GM23338 (cell line): ENCODE measurements around the gene FILIP1. TPM values are rescaled to one million over a fixed set of nuclear protein-coding genes. Genes with fewer than 3 reads are reported as not detected.

Experiments
- ATAC-seq: fragments of 200-7000 bp; cut with Tn5 transposase; 3 replicates; pipeline ENCODE4 v1.9.1; 2020
- DNase-seq: peaks from one replicate; pipeline ENCODE4 v3.0.0-alpha.2; 2015; ENCODE audit warnings: low spot score
- H2AFZ ChIP-seq: fragments of 200-600 bp; sonication (generic); 2 replicates; pipeline ENCODE4 v1.8.0; 2016; ENCODE audit warnings: antibody characterized with exemption, mild to moderate bottlenecking, moderate library complexity
- H3F3A ChIP-seq: fragments of 200-600 bp; sonication (generic); replicated peaks from 2 replicates; pipeline ENCODE4 v1.8.0; 2017; ENCODE audit warnings: antibody characterized with exemption, mixed run types, low read depth
- H3K27ac ChIP-seq: fragments of 200-600 bp; sonication (generic); 2 replicates; pipeline ENCODE4 v1.6.1; 2016; ENCODE audit warnings: low read depth
- H3K27me3 ChIP-seq: fragments of 200-600 bp; sonication (generic); 2 replicates; pipeline ENCODE4 v1.8.0; 2016; ENCODE audit warnings: mild to moderate bottlenecking, mixed run types, moderate library complexity; ENCODE audit not compliant: insufficient read depth
- H3K36me3 ChIP-seq: fragments of 200-600 bp; sonication (generic); 2 replicates; pipeline ENCODE4 v1.8.0; 2016; ENCODE audit warnings: mild to moderate bottlenecking; ENCODE audit not compliant: insufficient read depth
- H3K4me1 ChIP-seq: fragments of 200-600 bp; sonication (generic); 2 replicates; pipeline ENCODE4 v1.8.0; 2016; ENCODE audit warnings: mild to moderate bottlenecking, moderate library complexity; ENCODE audit not compliant: insufficient read depth
- H3K4me2 ChIP-seq: fragments of 200-600 bp; sonication (generic); 2 replicates; pipeline ENCODE4 v1.7.1; 2017; ENCODE audit warnings: mixed run types
- H3K4me3 ChIP-seq: fragments of 200-600 bp; sonication (generic); 2 replicates; pipeline ENCODE4 v1.6.1; 2016; ENCODE audit warnings: mixed run types
- H3K79me2 ChIP-seq: fragments of 200-600 bp; sonication (generic); replicated peaks from 2 replicates; pipeline ENCODE4 v1.8.0; 2017; ENCODE audit warnings: mild to moderate bottlenecking; ENCODE audit not compliant: insufficient read depth
- H3K9me2 ChIP-seq: fragments of 200-600 bp; sonication (generic); 2 replicates; pipeline ENCODE4 v1.8.0; 2017; ENCODE audit not compliant: insufficient read depth
- H4K20me1 ChIP-seq: fragments of 200-600 bp; sonication (generic); replicated peaks from 2 replicates; pipeline ENCODE4 v1.8.0; 2017; ENCODE audit warnings: mild to moderate bottlenecking; ENCODE audit not compliant: insufficient read depth
- H3K27ac Mint-ChIP-seq: 2 replicates; pipeline ENCODE4 v1.8.0; 2020; ENCODE audit warnings: inconsistent platforms, mild to moderate bottlenecking, moderate library complexity, mixed read lengths
- H3K27me3 Mint-ChIP-seq: 3 replicates; pipeline ENCODE4 v1.8.0; 2022; ENCODE audit warnings: low read depth, mild to moderate bottlenecking, moderate library complexity, mixed read lengths, inconsistent platforms; ENCODE audit not compliant: insufficient read depth, poor library complexity
- H3K36me3 Mint-ChIP-seq: 3 replicates; pipeline ENCODE4 v1.8.0; 2021; ENCODE audit warnings: low read depth, mild to moderate bottlenecking, inconsistent platforms, moderate library complexity, mixed read lengths
- H3K4me1 Mint-ChIP-seq: 3 replicates; pipeline ENCODE4 v1.8.0; 2020; ENCODE audit warnings: mild to moderate bottlenecking, inconsistent platforms, mixed read lengths
- H3K4me3 Mint-ChIP-seq: 3 replicates; pipeline ENCODE4 v1.8.0; 2021; ENCODE audit warnings: moderate library complexity, mild to moderate bottlenecking, inconsistent platforms, mixed read lengths
- H3K9me3 Mint-ChIP-seq: 3 replicates; pipeline ENCODE4 v1.8.0; 2020; ENCODE audit warnings: moderate library complexity, mild to moderate bottlenecking, inconsistent platforms, mixed read lengths
- EZH2 ChIP-seq: fragments of 200-600 bp; sonication (generic); IDR thresholded peaks from one replicate; pipeline ENCODE4 v1.8.0; 2017; ENCODE audit warnings: antibody characterized with exemption, mild to moderate bottlenecking, low read depth; ENCODE audit not compliant: unreplicated experiment
- EZH2phosphoT487 ChIP-seq: fragments of 200-600 bp; sonication (generic); IDR thresholded peaks from one replicate; pipeline ENCODE4 v1.8.1; 2018; ENCODE audit warnings: antibody characterized with exemption; ENCODE audit not compliant: unreplicated experiment
- JUNB ChIP-seq: IDR thresholded peaks from one replicate; pipeline ENCODE4 v1.6.1; 2016; ENCODE audit warnings: antibody characterized with exemption; ENCODE audit not compliant: unreplicated experiment
- NANOG ChIP-seq: IDR thresholded peaks from 2 replicates; pipeline ENCODE4 v1.6.1; 2016; ENCODE audit warnings: antibody characterized with exemption, borderline replicate concordance
- POLR2AphosphoS5 ChIP-seq: IDR thresholded peaks from 2 replicates; pipeline ENCODE4 v1.6.1; 2016; ENCODE audit warnings: antibody characterized with exemption, low read depth
- ZNF331 ChIP-seq: fragments of 250-450 bp; sonication (Bioruptor Pico); IDR thresholded peaks from 2 replicates; pipeline ENCODE4 v1.5.0; 2020; ENCODE audit warnings: low read depth, mild to moderate bottlenecking, moderate library complexity
- polyA plus RNA-seq: library from polyadenylated mRNA; unstranded; fragments of >200 nt; fragmentation: Nextera tagmentation; extraction: Ambion mirVana; gene quantifications from 2 replicates; pipeline ENCODE4 v1.2.1, GENCODE V29; 2016
- total RNA-seq: library from RNA; depleted of rRNA; stranded (reverse); fragments of >200 nt; shearing (Covaris generic); gene quantifications from 2 replicates; pipeline ENCODE4 v1.2.3, GENCODE V29; 2014
- TF ChIP-seq, protein P1 (sequence below): fragments of 250-450 bp; sonication (Bioruptor Pico); IDR thresholded peaks from 2 replicates; pipeline ENCODE4 v1.5.0; 2020; ENCODE audit warnings: mild to moderate bottlenecking, moderate library complexity

The FILIP1 gene
- total and polyA plus RNA-seq, 2 experiments from 2014 or later, result 3.7 to 6.4 TPM

- TF ChIP-seq, protein P1, sequence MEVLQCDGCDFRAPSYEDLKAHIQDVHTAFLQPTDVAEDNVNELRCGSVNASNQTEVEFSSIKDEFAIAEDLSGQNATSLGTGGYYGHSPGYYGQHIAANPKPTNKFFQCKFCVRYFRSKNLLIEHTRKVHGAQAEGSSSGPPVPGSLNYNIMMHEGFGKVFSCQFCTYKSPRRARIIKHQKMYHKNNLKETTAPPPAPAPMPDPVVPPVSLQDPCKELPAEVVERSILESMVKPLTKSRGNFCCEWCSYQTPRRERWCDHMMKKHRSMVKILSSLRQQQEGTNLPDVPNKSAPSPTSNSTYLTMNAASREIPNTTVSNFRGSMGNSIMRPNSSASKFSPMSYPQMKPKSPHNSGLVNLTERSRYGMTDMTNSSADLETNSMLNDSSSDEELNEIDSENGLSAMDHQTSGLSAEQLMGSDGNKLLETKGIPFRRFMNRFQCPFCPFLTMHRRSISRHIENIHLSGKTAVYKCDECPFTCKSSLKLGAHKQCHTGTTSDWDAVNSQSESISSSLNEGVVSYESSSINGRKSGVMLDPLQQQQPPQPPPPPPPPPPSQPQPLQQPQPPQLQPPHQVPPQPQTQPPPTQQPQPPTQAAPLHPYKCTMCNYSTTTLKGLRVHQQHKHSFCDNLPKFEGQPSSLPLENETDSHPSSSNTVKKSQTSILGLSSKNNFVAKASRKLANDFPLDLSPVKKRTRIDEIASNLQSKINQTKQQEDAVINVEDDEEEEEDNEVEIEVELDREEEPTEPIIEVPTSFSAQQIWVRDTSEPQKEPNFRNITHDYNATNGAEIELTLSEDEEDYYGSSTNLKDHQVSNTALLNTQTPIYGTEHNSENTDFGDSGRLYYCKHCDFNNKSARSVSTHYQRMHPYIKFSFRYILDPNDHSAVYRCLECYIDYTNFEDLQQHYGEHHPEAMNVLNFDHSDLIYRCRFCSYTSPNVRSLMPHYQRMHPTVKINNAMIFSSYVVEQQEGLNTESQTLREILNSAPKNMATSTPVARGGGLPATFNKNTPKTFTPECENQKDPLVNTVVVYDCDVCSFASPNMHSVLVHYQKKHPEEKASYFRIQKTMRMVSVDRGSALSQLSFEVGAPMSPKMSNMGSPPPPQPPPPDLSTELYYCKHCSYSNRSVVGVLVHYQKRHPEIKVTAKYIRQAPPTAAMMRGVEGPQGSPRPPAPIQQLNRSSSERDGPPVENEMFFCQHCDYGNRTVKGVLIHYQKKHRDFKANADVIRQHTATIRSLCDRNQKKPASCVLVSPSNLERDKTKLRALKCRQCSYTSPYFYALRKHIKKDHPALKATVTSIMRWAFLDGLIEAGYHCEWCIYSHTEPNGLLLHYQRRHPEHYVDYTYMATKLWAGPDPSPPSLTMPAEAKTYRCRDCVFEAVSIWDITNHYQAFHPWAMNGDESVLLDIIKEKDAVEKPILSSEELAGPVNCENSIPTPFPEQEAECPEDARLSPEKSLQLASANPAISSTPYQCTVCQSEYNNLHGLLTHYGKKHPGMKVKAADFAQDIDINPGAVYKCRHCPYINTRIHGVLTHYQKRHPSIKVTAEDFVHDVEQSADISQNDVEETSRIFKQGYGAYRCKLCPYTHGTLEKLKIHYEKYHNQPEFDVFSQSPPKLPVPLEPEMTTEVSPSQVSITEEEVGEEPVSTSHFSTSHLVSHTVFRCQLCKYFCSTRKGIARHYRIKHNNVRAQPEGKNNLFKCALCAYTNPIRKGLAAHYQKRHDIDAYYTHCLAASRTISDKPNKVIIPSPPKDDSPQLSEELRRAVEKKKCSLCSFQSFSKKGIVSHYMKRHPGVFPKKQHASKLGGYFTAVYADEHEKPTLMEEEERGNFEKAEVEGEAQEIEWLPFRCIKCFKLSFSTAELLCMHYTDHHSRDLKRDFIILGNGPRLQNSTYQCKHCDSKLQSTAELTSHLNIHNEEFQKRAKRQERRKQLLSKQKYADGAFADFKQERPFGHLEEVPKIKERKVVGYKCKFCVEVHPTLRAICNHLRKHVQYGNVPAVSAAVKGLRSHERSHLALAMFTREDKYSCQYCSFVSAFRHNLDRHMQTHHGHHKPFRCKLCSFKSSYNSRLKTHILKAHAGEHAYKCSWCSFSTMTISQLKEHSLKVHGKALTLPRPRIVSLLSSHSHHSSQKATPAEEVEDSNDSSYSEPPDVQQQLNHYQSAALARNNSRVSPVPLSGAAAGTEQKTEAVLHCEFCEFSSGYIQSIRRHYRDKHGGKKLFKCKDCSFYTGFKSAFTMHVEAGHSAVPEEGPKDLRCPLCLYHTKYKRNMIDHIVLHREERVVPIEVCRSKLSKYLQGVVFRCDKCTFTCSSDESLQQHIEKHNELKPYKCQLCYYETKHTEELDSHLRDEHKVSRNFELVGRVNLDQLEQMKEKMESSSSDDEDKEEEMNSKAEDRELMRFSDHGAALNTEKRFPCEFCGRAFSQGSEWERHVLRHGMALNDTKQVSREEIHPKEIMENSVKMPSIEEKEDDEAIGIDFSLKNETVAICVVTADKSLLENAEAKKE (CRISPR knock-in tag), result no peak
- no peak for TF ChIP-seq EZH2phosphoT487
Measured at GRCh38 chr6:75530696-75531095, 37.1 kb upstream of the FILIP1 start (continued).

DNA sequence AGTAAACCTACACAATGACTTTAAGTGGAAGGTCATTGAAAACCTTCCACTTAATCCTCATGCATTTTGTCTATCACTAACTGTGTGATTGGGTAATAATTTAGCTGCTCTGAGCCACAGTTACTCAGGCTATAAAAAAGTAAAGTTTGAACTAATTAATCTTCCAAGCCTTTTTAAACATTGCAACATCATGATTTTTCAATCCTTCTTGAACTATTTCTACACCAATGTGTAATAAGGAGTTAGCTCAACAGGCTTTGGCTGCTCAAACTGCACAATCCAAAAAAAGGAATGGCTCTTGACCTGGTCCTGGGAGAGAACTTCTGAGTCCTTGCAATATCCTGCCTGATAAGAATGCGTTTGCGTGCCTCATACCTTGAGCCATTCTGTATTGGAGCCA lies 34.8 kb upstream of the FILIP1 start:
- Histone ChIP-seq H3K27me3 (no peaks in the 10 kb centered on the region), H3K9me2 (no peaks in the 10 kb centered on the region), H3F3A (no peaks in the 10 kb centered on the region), H3K4me1 (no peaks in the 10 kb centered on the region), H3K79me2 (no peaks in the 10 kb centered on the region), H3K36me3 (no peaks in the 10 kb centered on the region), H3K4me3 (no peak overlapping the region), H3K27ac (no peak overlapping the region), H3K4me2 (no peak overlapping the region), H2AFZ (peak overlapping the region; percentile 7; the same call in 1 of the 2 replicates), H4K20me1 (no peaks in the 10 kb centered on the region)
- DNase-seq (peak; percentile 11), ATAC-seq (peak; percentile 42; the same call in 1 of the 3 replicates)
- peaks cover 3% of the 10 kb centered on the region; the same call in 2 of the 3 replicates for H3K4me1 Mint-ChIP-seq
- H3K4me3 Mint-ChIP-seq, result no peak overlapping the region
- no peaks in the 10 kb centered on the region for H3K27me3 Mint-ChIP-seq
- H3K36me3 Mint-ChIP-seq, result no peaks in the 10 kb centered on the region
- peaks cover 2% of the 10 kb centered on the region; the same call in 1 of the 3 replicates for H3K9me3 Mint-ChIP-seq
- TF ChIP-seq EZH2phosphoT487, result no peak
- TF ChIP-seq JUNB, result no peak
- no peak for TF ChIP-seq ZNF331
- no peak for TF ChIP-seq EZH2
- no peak for TF ChIP-seq NANOG
- no peak for TF ChIP-seq POLR2AphosphoS5
- H3K27ac Mint-ChIP-seq, result no peak overlapping the region
